WTC11 (cell line): ENCODE results near the gene MGMT.

Experiments used
- ATF6 ChIP-seq: sonication (generic); formaldehyde crosslinking; IDR thresholded peaks from 2 replicates; pipeline ENCODE4 v1.8.1; 2023; ENCODE audit warnings: mild to moderate bottlenecking, missing genetic modification reagents
- CTCF ChIP-seq: fragments of 200-600 bp; IDR thresholded peaks from 2 replicates; pipeline ENCODE4 v1.8.0; 2022; ENCODE audit warnings: antibody characterized with exemption
- ZNF263 ChIP-seq: sonication (generic); formaldehyde crosslinking; IDR thresholded peaks from 2 replicates; pipeline ENCODE4 v1.8.1; 2022; ENCODE audit warnings: low read depth, mild to moderate bottlenecking, moderate library complexity, missing genetic modification reagents

GRCh38 chr10:129670124-129670523 is 203.1 kb downstream of the MGMT start:
- no peak for TF ChIP-seq ZNF263
- no peak for TF ChIP-seq CTCF
- TF ChIP-seq ATF6 (CRISPR knock-in tag), result no peak
